ENCODE results near the gene CSAG1.
"Not testable (repeated sequence)": the region's sequence is repeated elsewhere in the genome, so short reads cannot be mapped to it uniquely, and the experiment has no call there.

Gene CSAG1, protein sequence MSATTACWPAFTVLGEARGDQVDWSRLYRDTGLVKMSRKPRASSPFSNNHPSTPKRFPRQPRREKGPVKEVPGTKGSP

DNA sequence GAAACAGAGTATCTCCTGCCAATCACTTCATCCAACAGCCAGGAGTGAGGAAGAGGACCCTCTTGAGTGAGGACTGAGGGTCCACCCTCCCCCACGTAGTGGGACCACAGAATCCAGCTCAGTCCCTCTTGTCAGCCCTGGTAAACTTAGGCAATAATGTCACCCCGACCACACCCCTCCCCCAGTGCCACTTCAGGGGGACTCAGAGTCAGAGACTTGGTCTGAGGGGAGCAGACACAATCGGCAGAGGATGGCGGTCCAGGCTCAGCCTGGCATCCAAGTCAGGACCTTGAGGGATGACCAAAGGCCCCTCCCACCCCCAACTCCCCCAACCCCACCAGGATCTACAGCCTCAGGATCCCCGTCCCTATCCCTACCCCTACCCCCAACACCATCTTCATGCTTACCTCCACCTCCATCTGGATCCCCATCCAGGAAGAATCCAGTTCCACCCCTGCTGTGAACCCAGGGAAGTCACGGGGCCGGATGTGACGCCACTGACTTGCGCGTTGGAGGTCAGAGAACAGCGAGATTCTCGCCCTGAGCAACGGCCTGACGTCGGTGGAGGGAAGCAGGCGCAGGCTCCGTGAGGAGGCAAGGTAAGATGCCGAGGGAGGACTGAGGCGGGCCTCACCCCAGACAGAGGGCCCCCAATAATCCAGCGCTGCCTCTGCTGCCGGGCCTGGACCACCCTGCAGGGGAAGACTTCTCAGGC, at the start of gene CSAG1, which contains the start of gene MAGEA12:
TSS of gene CSAG1 (minus strand) at position 461 of the 715 bp plus-strand sequence. CDS start 1,261 bp downstream, outside the sequence.
TSS of gene MAGEA12 (plus strand) at position 497 of the 715 bp plus-strand sequence. CDS start 2,405 bp downstream, outside the sequence.
- DNase-seq: no peak

DNA sequence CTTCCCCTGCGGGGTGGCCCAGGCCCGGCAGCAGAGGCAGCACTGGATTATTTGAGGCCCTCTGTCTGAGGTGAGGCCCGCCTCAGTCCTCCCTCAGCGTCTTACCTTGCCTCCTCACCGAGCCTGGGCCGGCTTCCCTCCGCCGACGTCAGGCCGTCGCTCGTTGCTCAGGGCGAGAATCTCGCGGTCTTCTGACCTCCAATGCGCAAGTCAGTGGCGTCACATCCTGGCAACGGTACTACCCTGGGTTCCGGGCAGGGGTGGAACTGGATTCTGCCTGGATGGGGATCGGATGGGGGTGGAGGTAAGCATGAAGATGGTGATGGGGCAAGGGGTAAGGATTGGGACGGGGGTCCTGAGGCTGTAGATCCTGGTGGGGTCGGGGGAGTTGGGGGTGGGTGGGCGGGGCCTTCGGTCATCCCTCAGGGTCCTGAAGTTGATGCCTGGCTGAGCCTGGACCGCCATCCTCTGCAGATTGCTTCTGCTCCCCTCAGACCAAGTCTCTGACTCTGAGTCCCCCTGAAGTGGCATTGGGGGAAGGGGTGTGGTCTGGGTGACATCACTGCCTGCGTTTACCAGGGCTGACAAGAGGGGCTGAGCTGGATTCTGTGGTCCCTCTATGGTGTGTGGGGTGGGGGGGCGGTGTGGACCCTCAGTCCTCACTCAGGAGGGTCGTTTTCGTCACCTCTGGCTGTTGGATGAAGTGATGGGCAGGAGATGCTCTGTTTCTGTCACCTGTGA, 36.2 kb upstream of the CSAG1 start, which contains the start of gene MAGEA6:
TSS of gene MAGEA6 (minus strand) at position 141 of the 741 bp plus-strand sequence. CDS start 2,039 bp downstream, outside the sequence.
- not testable (repeated sequence) for DNase-seq

DNA sequence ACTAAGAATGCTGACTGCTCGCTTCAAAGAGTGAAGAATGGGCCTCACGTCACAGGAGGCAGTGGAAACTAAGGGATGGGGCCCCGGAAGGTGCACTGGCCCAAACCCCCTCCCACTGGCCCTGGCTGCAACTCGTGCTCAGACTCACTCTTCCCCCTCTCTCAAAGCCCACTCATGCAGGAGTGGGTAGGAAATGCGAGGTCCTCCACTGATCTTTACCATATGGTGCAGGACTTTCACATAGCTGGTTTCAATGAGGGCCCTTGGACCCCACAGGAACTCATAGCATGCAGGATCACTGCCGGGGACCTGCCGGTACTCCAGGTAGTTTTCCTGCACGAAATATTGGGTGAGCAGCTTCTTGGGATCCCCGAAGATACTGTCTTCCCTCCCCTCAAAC, 33.0 kb upstream of the CSAG1 start:
- not testable (repeated sequence) for DNase-seq

DNA sequence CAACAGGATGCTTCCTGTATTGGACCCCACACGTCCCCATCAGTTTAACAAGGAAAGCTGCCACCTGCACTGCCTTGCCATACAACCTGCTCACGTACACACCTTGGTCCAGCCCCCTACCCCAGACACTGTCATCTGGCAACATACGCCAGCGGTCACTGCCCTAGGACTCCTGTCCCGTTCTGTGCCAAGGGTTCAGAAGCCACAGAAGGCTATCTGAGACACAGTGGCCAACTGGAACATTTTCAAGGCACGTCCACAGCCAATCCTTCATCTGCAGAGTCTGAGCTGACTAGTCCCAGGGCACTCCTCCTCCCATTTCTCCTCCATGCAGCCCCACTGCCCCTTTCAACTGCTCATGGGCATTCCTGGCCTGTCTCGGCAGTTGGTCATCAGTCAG, 28.1 kb upstream of the CSAG1 start:
- not testable (repeated sequence) for DNase-seq

DNA sequence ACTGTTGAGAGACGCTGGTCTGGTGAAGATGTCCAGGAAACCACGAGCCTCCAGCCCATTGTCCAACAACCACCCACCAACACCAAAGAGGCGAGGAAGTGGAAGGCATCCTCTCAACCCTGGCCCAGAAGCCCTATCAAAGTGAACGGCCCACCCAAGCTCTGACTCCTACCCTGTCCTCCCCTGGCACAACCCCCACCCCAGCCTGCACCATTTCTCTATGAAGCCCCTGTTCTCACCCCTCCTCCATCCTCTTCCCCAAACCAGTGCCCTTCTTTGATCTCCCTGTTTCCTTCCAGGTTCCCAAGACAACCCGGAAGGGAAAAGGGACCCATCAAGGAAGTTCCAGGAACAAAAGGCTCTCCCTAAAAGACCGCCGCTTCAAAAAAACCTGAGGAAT, 26.0 kb upstream of the CSAG1 start:
- DNase-seq: not testable (repeated sequence)

DNA sequence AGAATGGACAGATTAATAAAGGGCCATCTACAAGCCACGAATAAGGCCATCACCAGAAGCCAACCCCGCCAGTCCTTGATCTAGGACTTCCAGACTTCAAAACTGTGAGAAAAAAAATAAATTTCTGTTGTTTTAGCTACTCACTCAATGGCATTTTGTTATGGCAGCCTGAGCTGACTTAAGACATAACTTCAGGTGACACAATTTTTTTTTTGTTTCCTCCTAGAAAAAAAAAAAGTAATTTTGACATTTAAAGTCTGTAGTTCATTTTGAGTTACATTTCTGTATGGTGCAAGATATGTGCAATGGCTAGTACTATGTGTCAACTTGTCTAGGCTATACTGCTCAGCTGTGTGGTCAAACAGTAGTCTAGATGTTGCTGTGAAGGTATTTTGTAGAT, 25.4 kb upstream of the CSAG1 start, which contains the start of gene CSAG3:
TSS of gene CSAG3 (plus strand) at position 301 of the 400 bp plus-strand sequence.
- DNase-seq: not testable (repeated sequence)

DNA sequence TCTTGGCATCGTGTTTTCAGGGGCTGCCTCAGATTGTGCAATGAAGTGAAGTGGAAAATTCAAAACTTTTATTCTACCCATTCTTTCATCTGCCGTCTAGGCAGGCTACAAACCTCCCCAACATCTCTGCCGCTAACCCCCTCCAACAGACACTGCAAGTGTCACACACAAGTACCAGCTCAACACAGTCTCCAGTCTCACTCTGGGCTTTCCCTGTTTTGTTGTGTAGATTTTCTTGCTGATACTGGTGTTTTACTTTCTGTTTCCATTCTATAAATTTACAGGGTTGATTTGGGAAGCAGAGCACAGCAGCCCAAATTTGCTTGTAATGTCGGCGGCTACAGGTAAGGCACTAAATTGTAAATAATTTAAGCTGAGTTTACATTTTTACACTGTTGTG, 21.4 kb upstream of the CSAG1 start:
- not testable (repeated sequence) for DNase-seq

DNA sequence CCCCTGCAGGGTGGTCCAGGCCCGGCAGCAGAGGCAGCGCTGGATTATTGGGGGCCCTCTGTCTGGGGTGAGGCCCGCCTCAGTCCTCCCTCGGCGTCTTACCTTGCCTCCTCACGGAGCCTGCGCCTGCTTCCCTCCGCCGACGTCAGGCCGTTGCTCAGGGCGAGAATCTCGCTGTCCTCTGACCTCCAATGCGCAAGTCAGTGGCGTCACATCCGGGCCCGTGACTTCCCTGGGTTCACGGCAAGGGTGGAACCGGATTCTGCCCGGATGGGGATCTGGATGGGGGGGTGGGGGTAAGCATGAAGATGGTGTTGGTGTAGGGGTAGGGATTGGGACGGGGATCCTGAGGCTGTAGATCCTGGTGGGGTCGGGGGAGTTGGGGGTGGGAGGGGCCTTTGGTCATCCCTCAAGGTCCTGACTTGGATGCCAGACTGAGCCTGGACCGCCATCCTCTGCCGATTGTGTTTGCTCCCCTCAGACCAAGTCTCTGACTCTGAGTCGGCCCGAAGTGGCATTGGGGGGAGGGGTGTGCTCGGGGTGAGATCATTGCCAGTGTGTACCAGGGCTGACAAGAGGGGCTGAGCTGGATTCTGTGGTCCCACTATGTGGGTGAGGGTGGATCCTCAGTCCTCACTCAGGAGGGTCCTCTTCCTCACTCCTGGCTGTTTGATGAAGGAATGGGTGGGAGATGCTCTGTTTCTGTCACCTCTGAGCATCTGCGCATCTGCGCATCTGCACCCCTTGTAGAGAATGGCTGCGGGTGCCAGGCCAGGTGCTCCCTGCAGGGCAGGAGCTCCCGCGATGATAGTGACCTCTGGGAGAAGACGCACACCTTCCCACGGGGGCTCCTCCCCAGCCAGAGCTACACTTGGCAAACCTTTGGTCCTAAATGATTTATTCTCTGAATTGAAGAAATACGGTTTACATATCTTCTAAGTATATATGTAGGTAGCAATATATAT, 20.4 kb upstream of the CSAG1 start, which contains the start of gene MAGEA2:
TSS of gene MAGEA2 (minus strand) at position 157 of the 965 bp plus-strand sequence. CDS start 2,479 bp downstream, outside the sequence.
- not testable (repeated sequence) for DNase-seq

DNA sequence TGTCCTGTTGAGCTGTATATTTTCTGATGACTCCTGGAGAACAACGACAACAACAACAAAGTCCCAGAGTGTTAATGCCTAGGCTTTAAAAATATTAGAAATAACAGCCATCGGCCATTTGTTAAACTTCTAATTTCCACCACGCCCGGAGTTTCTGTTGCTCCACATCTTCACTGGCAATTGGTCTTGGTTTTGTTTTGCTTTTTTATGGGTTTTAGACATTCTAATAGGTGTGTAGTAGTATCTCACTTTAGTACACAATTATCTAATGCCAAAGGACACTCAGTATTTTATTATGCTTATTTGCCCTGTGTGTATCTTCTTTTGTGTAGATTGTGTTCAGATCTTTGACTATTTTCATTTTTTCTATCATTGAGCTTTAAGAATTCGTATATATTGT, 5.0 kb upstream of the CSAG1 start:
- DNase-seq: no peak

DNA sequence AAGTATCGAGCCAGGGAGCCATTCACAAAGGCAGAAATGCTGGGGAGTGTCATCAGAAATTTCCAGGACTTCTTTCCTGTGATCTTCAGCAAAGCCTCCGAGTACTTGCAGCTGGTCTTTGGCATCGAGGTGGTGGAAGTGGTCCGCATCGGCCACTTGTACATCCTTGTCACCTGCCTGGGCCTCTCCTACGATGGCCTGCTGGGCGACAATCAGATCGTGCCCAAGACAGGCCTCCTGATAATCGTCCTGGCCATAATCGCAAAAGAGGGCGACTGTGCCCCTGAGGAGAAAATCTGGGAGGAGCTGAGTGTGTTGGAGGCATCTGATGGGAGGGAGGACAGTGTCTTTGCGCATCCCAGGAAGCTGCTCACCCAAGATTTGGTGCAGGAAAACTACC, 3.0 kb upstream of the CSAG1 start:
- DNase-seq: not testable (repeated sequence)

DNA sequence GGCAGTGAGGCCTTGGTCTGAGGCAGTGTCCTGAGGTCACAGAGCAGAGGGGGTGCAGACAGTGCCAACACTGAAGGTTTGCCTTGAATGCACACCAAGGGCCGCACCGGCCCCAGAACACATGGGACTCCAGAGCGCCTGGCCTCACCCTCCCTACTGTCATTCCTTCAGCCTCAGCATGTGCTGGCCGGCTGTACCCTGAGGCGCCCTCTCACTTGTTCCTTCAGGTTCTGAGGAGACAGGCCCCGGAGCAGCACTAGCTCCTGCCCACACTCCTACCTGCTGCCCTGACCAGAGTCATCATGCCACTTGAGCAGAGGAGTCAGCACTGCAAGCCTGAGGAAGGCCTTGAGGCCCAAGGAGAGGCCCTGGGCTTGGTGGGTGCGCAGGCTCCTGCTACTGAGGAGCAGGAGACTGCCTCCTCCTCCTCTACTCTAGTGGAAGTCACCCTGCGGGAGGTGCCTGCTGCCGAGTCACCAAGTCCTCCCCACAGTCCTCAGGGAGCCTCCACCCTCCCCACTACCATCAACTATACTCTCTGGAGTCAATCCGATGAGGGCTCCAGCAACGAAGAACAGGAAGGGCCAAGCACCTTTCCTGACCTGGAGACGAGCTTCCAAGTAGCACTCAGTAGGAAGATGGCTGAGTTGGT, 2.5 kb upstream of the CSAG1 start:
- DNase-seq: no peak

DNA sequence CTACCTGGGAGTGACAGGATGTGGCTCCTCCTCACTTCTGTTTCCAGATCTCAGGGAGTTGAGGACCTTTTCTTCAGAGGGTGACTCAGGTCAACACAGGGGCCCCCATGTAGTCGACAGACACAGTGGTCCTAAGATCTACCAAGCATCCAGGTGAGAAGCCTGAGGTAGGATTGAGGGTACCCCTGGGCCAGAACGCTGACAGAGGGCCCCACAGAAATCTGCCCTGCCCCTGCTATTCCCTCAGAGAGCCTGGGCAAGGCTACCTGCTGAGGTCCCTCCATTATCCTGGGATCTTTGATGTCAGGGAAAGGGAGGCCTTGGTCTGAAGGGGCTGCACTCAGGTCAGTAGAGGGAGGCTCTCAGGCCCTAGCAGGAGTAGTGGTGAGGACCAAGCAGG, 1.6 kb upstream of the CSAG1 start:
- no peak for DNase-seq

DNA sequence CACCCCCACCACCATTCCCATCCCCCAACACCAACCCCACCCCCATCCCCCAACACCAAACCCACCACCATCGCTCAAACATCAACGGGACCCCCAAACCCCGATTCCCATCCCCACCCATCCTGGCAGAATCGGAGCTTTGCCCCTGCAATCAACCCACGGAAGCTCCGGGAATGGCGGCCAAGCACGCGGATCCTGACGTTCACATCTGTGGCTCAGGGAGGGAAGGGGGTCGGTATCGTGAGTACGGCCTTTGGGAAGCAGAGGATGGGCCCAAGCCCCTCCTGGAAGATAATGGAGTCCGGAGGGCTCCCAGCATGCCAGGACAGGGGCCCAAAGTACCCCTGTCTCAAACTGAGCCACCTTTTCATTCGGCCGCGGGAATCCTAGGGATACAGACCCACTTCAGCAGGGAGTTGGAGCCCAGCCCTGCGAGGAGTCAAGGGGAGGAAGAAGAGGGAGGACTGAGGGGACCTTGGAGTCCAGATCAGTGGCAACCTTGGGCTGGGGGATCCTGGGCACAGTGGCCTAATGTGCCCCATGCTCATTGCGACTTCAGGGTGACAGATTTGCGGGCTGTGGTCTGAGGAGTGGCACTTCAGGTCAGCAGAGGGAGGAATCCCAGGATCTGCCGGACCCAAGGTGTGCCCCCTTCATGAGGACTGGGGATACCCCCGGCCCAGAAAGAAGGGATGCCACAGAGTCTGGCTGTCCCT, 780 bp upstream of the CSAG1 start:
- not testable (repeated sequence) for DNase-seq

DNA sequence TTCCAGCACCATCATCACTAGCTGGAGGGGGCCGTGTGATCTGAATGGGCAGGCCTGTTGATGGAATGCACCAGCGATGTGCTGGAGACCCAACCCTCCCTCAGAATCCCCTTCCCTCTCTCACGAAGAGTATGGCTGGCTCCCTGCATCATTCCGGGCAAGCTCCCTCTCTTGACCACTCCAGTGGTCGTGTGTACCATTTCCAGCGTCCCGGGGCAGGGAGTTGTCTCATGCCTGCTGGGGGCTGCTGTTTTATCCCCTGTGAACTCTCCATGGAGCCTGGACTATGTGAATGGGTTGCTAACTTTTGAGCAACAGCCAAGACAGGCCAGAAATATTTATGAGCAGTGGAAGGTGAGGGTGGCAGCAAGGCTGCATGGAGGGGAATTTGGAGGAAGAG, 8.1 kb downstream of the CSAG1 start:
- no peak for DNase-seq

DNA sequence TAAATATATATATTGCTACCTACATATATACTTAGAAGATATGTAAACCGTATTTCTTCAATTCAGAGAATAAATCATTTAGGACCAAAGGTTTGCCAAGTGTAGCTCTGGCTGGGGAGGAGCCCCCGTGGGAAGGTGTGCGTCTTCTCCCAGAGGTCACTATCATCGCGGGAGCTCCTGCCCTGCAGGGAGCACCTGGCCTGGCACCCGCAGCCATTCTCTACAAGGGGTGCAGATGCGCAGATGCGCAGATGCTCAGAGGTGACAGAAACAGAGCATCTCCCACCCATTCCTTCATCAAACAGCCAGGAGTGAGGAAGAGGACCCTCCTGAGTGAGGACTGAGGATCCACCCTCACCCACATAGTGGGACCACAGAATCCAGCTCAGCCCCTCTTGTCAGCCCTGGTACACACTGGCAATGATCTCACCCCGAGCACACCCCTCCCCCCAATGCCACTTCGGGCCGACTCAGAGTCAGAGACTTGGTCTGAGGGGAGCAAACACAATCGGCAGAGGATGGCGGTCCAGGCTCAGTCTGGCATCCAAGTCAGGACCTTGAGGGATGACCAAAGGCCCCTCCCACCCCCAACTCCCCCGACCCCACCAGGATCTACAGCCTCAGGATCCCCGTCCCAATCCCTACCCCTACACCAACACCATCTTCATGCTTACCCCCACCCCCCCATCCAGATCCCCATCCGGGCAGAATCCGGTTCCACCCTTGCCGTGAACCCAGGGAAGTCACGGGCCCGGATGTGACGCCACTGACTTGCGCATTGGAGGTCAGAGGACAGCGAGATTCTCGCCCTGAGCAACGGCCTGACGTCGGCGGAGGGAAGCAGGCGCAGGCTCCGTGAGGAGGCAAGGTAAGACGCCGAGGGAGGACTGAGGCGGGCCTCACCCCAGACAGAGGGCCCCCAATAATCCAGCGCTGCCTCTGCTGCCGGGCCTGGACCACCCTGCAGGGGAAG, 19.4 kb downstream of the CSAG1 start, which contains the start of gene MAGEA2B:
TSS of gene MAGEA2B (plus strand) at position 814 of the 973 bp plus-strand sequence. CDS start 2,479 bp downstream, outside the sequence.
- DNase-seq: not testable (repeated sequence)

DNA sequence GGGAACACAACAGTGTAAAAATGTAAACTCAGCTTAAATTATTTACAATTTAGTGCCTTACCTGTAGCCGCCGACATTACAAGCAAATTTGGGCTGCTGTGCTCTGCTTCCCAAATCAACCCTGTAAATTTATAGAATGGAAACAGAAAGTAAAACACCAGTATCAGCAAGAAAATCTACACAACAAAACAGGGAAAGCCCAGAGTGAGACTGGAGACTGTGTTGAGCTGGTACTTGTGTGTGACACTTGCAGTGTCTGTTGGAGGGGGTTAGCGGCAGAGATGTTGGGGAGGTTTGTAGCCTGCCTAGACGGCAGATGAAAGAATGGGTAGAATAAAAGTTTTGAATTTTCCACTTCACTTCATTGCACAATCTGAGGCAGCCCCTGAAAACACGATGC, 20.3 kb downstream of the CSAG1 start:
- DNase-seq: not testable (repeated sequence)

DNA sequence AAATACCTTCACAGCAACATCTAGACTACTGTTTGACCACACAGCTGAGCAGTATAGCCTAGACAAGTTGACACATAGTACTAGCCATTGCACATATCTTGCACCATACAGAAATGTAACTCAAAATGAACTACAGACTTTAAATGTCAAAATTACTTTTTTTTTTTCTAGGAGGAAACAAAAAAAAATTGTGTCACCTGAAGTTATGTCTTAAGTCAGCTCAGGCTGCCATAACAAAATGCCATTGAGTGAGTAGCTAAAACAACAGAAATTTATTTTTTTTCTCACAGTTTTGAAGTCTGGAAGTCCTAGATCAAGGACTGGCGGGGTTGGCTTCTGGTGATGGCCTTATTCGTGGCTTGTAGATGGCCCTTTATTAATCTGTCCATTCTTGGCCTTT, 24.3 kb downstream of the CSAG1 start, which contains the start of gene CSAG2:
TSS of gene CSAG2 (minus strand) at position 101 of the 400 bp plus-strand sequence. CDS start 161 bp downstream, outside the sequence.
- DNase-seq: not testable (repeated sequence)

DNA sequence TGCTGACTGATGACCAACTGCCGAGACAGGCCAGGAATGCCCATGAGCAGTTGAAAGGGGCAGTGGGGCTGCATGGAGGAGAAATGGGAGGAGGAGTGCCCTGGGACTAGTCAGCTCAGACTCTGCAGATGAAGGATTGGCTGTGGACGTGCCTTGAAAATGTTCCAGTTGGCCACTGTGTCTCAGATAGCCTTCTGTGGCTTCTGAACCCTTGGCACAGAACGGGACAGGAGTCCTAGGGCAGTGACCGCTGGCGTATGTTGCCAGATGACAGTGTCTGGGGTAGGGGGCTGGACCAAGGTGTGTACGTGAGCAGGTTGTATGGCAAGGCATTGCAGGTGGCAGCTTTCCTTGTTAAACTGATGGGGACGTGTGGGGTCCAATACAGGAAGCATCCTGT, 27.0 kb downstream of the CSAG1 start:
- DNase-seq: not testable (repeated sequence)
